B cell (primary cell): Measurements from ENCODE around the gene COL10A1.

Experiments used
- EZH2 ChIP-seq: IDR thresholded peaks from 2 replicates; pipeline ENCODE4 v1.6.1; 2012; ENCODE audit warnings: borderline replicate concordance, low read depth, mild to moderate bottlenecking, moderate library complexity, low read length; ENCODE audit not compliant: insufficient read depth, poor library complexity, severe bottlenecking
- TF ChIP-seq, protein P1 (sequence below): fragments of 200-600 bp; IDR thresholded peaks from one replicate; pipeline ENCODE4 v1.8.0; 2022; ENCODE audit warnings: antibody characterized with exemption, mild to moderate bottlenecking

DNA sequence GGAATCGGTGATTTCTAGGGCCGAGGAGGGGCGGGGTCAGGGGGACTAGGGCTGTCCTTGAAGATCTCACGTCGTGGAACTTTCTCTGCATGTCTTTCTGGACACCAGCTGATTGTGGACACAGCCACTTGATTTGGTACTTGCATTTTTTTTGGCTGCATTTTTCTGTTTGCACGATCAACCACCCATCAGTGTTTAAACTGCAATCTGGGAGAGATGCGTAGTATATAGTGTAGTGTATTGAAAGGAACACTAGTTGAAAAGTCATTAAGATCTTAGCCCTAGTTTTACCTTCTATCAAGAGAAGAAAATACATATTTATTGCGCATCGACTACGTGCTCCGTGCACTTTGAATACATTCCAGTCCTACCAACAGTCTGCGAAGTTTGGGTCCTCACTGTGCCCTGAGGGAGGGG lies 24.6 kb downstream of the COL10A1 start:
- TF ChIP-seq, protein P1, sequence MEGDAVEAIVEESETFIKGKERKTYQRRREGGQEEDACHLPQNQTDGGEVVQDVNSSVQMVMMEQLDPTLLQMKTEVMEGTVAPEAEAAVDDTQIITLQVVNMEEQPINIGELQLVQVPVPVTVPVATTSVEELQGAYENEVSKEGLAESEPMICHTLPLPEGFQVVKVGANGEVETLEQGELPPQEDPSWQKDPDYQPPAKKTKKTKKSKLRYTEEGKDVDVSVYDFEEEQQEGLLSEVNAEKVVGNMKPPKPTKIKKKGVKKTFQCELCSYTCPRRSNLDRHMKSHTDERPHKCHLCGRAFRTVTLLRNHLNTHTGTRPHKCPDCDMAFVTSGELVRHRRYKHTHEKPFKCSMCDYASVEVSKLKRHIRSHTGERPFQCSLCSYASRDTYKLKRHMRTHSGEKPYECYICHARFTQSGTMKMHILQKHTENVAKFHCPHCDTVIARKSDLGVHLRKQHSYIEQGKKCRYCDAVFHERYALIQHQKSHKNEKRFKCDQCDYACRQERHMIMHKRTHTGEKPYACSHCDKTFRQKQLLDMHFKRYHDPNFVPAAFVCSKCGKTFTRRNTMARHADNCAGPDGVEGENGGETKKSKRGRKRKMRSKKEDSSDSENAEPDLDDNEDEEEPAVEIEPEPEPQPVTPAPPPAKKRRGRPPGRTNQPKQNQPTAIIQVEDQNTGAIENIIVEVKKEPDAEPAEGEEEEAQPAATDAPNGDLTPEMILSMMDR = no peak
- no peak for TF ChIP-seq EZH2
